T-cell (primary cell): ENCODE data around the gene EPB41L1. TPM values are rescaled to one million over a fixed set of nuclear protein-coding genes. Genes with fewer than 3 reads are reported as not detected.

ENCODE experiments used
- ATAC-seq, 4 experiments: fragments of 200-7000 bp in 3 of 4; fragments of 150-1000 bp in 1 of 4; cut with Tn5 transposase; replicated peaks in 1 of 4; 1 replicate in 3 of 4; 2 replicates in 1 of 4; pipeline ENCODE4 v1.10.0; 2021; ENCODE audit warnings: moderate library complexity in 3 of 4, mild to moderate bottlenecking in 2 of 4, moderate number of reproducible peaks in 1 of 4
- CTCF ChIA-PET, 2 donors: fragments of 300-600 bp; sonication (Branson Sonifier 250); formaldehyde crosslinking; loops; one replicate each; lab custom pipeline; 2022; ENCODE audit warnings: antibody characterized with exemption in 2 of 2; lab: Charles Lee
- POLR2A ChIA-PET, 2 donors: fragments of 300-600 bp; sonication (Branson Sonifier 250); formaldehyde crosslinking; loops; one replicate each; lab custom pipeline; 2022; ENCODE audit warnings: antibody characterized with exemption in 2 of 2; lab: Charles Lee
- DNase-seq, 35 experiments: peaks; one replicate each; pipeline versions ENCODE4 v3.0.0 to v3.0.0-alpha.2; 2013 to 2023
- H3K27ac ChIP-seq: one replicate; pipeline ENCODE4 v1.5.1; 2013; ENCODE audit warnings: low read length
- H3K27me3 ChIP-seq, 2 experiments: replicated peaks in 1 of 2; 1 replicate in 1 of 2; 2 replicates in 1 of 2; pipeline versions ENCODE4 v1.6.1 to v1.7.0; 2013; ENCODE audit warnings: low read length in 1 of 2, mixed read lengths in 1 of 2; ENCODE audit not compliant: control insufficient read depth in 2 of 2, insufficient read depth in 2 of 2; ENCODE audit errors: extremely low read depth in 1 of 2
- H3K36me3 ChIP-seq, 2 donors: 1 replicate in 1 of 2; 2 replicates in 1 of 2; pipeline versions ENCODE4 v1.6.1 to v1.7.0; 2013; ENCODE audit warnings: low read length in 1 of 2; ENCODE audit not compliant: control insufficient read depth in 2 of 2, insufficient read depth in 1 of 2; ENCODE audit errors: extremely low read depth in 1 of 2
- H3K4me1 ChIP-seq, 2 experiments: 1 replicate in 1 of 2; 2 replicates in 1 of 2; pipeline versions ENCODE4 v1.6.1 to v1.7.0; 2013; ENCODE audit warnings: low read length in 2 of 2, mixed read lengths in 1 of 2; ENCODE audit not compliant: insufficient read depth in 2 of 2, control insufficient read depth in 1 of 2; ENCODE audit errors: extremely low read depth in 1 of 2
- H3K4me3 ChIP-seq, 2 donors: 1 replicate in 1 of 2; 2 replicates in 1 of 2; pipeline versions ENCODE4 v1.5.1 to v1.7.0; 2013; ENCODE audit warnings: mild to moderate bottlenecking in 2 of 2, low read length in 1 of 2, moderate library complexity in 1 of 2; ENCODE audit not compliant: control insufficient read depth in 1 of 2; ENCODE audit errors: extremely low read depth in 1 of 2
- H3K9me3 ChIP-seq: 2 replicates; pipeline ENCODE4 v1.7.0; 2013
- H3K27ac Mint-ChIP-seq, 2 donors: one replicate each; pipeline ENCODE4 v1.8.0; 2020 to 2021; ENCODE audit warnings: mild to moderate bottlenecking in 2 of 2, mixed read lengths in 2 of 2
- H3K27me3 Mint-ChIP-seq, 2 donors: one replicate each; pipeline ENCODE4 v1.8.0; 2021 to 2022; ENCODE audit warnings: mixed read lengths in 2 of 2
- H3K36me3 Mint-ChIP-seq: one replicate; pipeline ENCODE4 v1.8.0; 2021; ENCODE audit warnings: mixed read lengths
- H3K4me1 Mint-ChIP-seq, 3 donors: one replicate each; pipeline ENCODE4 v1.8.0; 2020 to 2022; ENCODE audit warnings: mixed read lengths in 3 of 3, mild to moderate bottlenecking in 1 of 3
- H3K4me3 Mint-ChIP-seq, 3 donors: one replicate each; pipeline ENCODE4 v1.8.0; 2020 to 2022; ENCODE audit warnings: mild to moderate bottlenecking in 3 of 3, mixed read lengths in 3 of 3, moderate library complexity in 3 of 3
- H3K9me3 Mint-ChIP-seq, 3 donors: one replicate each; pipeline ENCODE4 v1.8.0; 2020 to 2022; ENCODE audit warnings: mixed read lengths in 3 of 3
- WGBS: methylation state at CpG from one replicate; pipeline ENCODE4 v1.1.5; 2013; ENCODE audit warnings: missing lambda C conversion rate; ENCODE audit not compliant: insufficient coverage; 5-methylcytosine and 5-hydroxymethylcytosine counted together
- total RNA-seq, 35 experiments: library from RNA in 6 of 35; stranded (reverse) in 6 of 35; fragments of 120-200 nt in 1 of 35; gene quantifications; one replicate each; pipeline versions ENCODE4 v1.2.1 to v1.2.4 and lab custom pipeline; 2013 to 2026

The EPB41L1 gene
- total RNA-seq, 5 donors from 2014 or later (not counting 1 experiment from before 2014, with no cell fraction given): 0.19 to 2.0 (median 0.82) TPM

DNA sequence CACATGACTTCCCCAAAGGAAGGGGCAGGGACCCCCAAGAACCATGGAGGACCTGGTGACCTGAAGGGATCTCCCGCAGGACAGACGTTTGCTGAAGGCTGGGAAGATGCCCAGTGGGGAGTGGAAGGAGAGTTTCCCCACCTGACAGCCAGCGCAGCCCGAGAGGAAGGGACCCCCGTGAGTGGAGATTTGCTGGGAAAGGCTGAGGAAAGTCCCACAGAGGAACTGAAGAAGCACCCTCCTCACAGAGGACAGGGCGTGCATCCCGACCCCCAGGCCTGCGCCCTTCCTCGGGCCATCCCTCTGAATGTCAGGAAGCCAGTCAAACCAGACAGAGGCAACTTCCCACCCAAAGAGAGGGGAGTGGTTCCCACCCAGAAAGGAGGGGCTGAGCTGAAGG lies 52.1 kb downstream of the EPB41L1 start:
- H3K27ac ChIP-seq: no peak overlapping the region
- DNase-seq (no peak), ATAC-seq (no peak)
- WGBS: no CpG with 5 or more reads among the region's 9 CpGs
- peaks cover 4 to 6% (median 5%) of the 10 kb centered on the region in 3 donors for H3K4me1 Mint-ChIP-seq
- ChIA-PET CTCF (interaction anchor here (0.6 to 0.8 kb wide), 4 partner anchors 42 to 1567 kb away, joined by 3 to 5 read pairs (median 4); no protein-coding TSS in a partner anchor), POLR2A (no interaction called here)
- H3K27me3 Mint-ChIP-seq: peaks cover 8 to 15% of the 10 kb centered on the region in 2 donors
- H3K4me1 ChIP-seq: peaks cover 0 to 6% of the 10 kb centered on the region in 2 experiments
- H3K36me3 ChIP-seq: no peaks in the 10 kb centered on the region
- no peak overlapping the region for H3K27ac Mint-ChIP-seq
- no peak overlapping the region for H3K4me3 Mint-ChIP-seq
- no peaks in the 10 kb centered on the region for H3K36me3 Mint-ChIP-seq
- H3K27me3 ChIP-seq: peaks cover 0 to 39% of the 10 kb centered on the region in 2 experiments
- no peaks in the 10 kb centered on the region for H3K9me3 Mint-ChIP-seq
- no peak overlapping the region for H3K4me3 ChIP-seq
- no peaks in the 10 kb centered on the region for H3K9me3 ChIP-seq

DNA sequence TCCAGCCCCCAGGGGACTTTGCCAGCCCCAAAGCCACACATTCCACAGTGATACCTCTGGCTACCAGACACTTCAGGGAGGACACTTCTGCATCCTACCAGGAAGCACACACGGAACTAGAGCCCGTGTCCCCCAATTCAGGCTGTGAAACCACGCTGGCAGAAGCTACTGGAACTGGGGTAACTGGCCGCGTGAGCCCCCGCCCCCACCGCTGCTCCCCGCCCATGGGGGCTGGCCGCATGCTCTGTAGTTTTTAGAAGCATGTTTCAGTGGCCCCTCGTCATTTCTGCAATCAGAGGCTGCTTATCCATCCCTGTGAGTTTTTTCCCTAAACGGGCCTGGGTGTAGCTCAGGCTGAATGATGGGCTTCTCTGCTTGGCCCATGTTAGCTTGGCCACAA lies 53.1 kb downstream of the EPB41L1 start:
- no peak overlapping the region for H3K27ac ChIP-seq
- peaks cover 4 to 6% (median 5%) of the 10 kb centered on the region in 3 donors for H3K4me1 Mint-ChIP-seq
- H3K9me3 ChIP-seq: no peaks in the 10 kb centered on the region
- no peaks in the 10 kb centered on the region for H3K9me3 Mint-ChIP-seq
- CTCF ChIA-PET: no interaction called here
- peaks cover 9 to 15% of the 10 kb centered on the region in 2 donors for H3K27me3 Mint-ChIP-seq
- 76% methylated on average over 11 of the region's 11 CpGs for WGBS
- no peaks in the 10 kb centered on the region for H3K36me3 ChIP-seq
- ATAC-seq (no peak), DNase-seq (no peak)
- H3K4me1 ChIP-seq: peaks cover 0 to 6% of the 10 kb centered on the region in 2 experiments
- peaks cover 0 to 40% of the 10 kb centered on the region in 2 experiments for H3K27me3 ChIP-seq
- H3K4me3 ChIP-seq: no peak overlapping the region
- no peaks in the 10 kb centered on the region for H3K36me3 Mint-ChIP-seq
- H3K27ac Mint-ChIP-seq: no peak overlapping the region
- no peak overlapping the region for H3K4me3 Mint-ChIP-seq
- POLR2A ChIA-PET: no interaction called here

DNA sequence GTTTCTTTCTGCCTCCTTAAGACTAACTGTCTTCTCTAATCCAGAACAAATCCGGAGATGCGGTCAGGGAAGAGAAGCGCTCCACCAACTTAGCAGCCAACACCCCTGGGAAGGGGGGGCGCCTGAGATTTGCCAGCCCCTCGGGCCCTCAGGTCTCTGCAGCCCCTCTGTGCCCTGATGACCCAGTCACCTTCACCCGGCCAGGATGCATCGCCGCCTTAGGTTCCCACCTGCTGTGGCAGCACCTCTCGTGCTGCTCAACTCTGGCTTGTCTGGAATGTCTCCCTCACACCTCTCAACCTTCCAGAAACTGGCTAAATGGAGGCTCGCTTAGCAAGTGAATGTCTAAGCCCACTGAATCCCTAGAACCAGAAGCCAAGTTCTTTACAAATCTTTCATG lies 53.7 kb downstream of the EPB41L1 start:
- DNase-seq (no peak), ATAC-seq (no peak)
- ChIA-PET CTCF (no interaction called here), POLR2A (no interaction called here)
- Mint-ChIP-seq H3K27me3 (peaks cover 9 to 11% of the 10 kb centered on the region in 2 donors), H3K27ac (no peak overlapping the region), H3K4me3 (no peak overlapping the region), H3K36me3 (no peaks in the 10 kb centered on the region), H3K4me1 (peaks cover 0 to 2% (median 0%) of the 10 kb centered on the region in 3 donors), H3K9me3 (no peaks in the 10 kb centered on the region)
- Histone ChIP-seq H3K27me3 (peaks cover 0 to 34% of the 10 kb centered on the region in 2 experiments), H3K4me3 (no peak overlapping the region), H3K27ac (no peak overlapping the region), H3K4me1 (no peaks in the 10 kb centered on the region), H3K9me3 (no peaks in the 10 kb centered on the region), H3K36me3 (no peaks in the 10 kb centered on the region)
- 78% methylated on average over 4 of the region's 10 CpGs for WGBS

DNA sequence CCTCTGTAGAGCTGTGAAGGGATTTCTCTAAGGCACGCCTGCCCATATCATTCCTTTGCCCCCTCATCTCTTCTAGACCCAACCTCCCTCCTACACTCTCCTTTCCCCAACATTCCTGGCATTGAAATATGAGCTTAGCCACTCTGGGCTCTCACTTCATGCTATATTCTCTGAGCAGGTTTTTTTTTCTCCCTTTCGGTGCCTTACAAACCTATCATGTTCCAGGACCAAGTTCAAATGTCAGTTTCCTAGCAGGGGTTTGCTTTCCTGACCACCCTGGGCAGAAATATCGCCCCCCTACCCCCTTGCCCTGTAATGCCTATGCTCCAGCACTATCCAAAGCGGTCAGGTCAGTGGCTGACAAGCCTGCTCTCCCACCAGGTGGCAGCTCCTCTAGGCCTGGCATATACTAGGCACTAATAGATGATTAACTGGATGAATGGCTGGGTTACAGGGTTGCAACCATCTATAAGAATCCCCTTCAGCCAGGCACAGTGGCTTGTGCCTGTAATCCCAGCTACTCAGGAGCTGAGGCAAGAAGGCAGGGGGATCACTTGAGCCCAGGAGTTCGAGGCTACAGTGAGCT lies 56.0 kb downstream of the EPB41L1 start:
- Mint-ChIP-seq H3K9me3 (no peaks in the 10 kb centered on the region), H3K4me3 (no peak overlapping the region), H3K27me3 (peaks cover 9 to 11% of the 10 kb centered on the region in 2 donors), H3K4me1 (no peaks in the 10 kb centered on the region), H3K27ac (no peak overlapping the region), H3K36me3 (no peaks in the 10 kb centered on the region)
- ATAC-seq (no peak), DNase-seq (no peak)
- Histone ChIP-seq H3K27ac (no peak overlapping the region), H3K36me3 (no peaks in the 10 kb centered on the region), H3K27me3 (peaks cover 0 to 34% of the 10 kb centered on the region in 2 experiments), H3K9me3 (no peaks in the 10 kb centered on the region), H3K4me3 (no peak overlapping the region), H3K4me1 (no peaks in the 10 kb centered on the region)
- ChIA-PET POLR2A (no interaction called here), CTCF (interaction anchor here in 1 of 2 donors (0.6 kb wide), 1 partner anchor 580 kb away, joined by 4 read pairs; no protein-coding TSS in a partner anchor)
- WGBS: 78% methylated on average over 4 of the region's 5 CpGs

DNA sequence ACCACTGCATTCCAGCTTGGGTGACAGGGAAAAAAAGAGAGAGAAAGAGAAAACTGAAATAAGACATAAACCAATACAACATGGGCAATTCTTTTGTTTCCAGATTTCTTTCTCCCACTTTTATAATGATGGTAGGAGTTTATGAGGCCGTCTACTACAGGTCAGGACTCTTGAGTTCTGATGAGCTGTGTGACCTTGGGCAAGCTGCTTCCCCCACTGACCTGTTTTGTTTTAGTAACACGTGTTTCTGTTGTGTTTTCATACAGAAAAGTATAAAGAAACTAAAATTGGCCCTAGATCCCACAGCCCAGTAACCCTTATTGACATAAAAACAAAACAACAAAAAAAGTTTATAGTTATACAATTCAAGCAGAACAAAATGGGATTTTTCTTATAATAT lies 58.8 kb downstream of the EPB41L1 start:
- H3K9me3 ChIP-seq: no peaks in the 10 kb centered on the region
- no peak overlapping the region for H3K4me3 ChIP-seq
- Mint-ChIP-seq H3K4me3 (no peak overlapping the region), H3K27me3 (peaks cover 9 to 11% of the 10 kb centered on the region in 2 donors), H3K36me3 (no peaks in the 10 kb centered on the region), H3K27ac (no peak overlapping the region), H3K4me1 (no peaks in the 10 kb centered on the region), H3K9me3 (no peaks in the 10 kb centered on the region)
- no peaks in the 10 kb centered on the region for H3K4me1 ChIP-seq
- ATAC-seq (no peak), DNase-seq (no peak)
- peaks cover 0 to 20% of the 10 kb centered on the region in 2 experiments for H3K27me3 ChIP-seq
- no peaks in the 10 kb centered on the region for H3K36me3 ChIP-seq
- ChIA-PET POLR2A (no interaction called here), CTCF (no interaction called here)
- H3K27ac ChIP-seq: no peak overlapping the region
- WGBS: no CpG with 5 or more reads among the region's 2 CpGs

DNA sequence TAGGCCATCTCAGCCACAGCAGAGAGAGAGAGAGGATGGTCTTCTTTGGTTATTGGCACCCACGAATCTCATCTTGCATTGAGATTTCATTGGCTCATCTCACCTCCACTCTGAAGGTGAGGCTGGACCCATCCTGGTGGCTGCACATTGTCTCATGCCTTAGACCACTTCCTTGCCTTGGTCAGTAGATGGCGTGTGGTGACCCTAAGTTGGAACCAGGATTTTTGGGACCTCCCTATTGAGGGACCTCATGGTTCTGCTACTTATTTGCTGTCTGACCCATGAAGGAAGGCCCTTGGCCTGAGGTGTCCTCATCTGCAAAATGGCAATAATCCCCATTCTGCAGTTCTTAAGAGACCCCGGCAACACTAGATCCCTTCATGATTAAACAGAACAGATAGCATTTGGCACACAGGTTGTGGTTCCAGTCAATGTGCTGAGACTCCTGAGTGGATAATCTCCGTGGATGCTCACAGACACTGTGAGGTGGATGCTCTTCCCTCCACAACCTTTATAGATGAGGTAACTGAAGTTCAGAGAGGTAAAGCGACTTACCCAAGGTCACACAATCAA lies 60.2 kb downstream of the EPB41L1 start:
- Histone ChIP-seq H3K27ac (no peak overlapping the region), H3K4me1 (no peaks in the 10 kb centered on the region), H3K36me3 (no peaks in the 10 kb centered on the region), H3K4me3 (no peak overlapping the region), H3K27me3 (peaks cover 0 to 20% of the 10 kb centered on the region in 2 experiments), H3K9me3 (no peaks in the 10 kb centered on the region)
- DNase-seq (peak in 2 of 35 experiments; percentile 5 to 41), ATAC-seq (peak in 2 of 4 experiments; percentile 27 to 40)
- Mint-ChIP-seq H3K9me3 (no peaks in the 10 kb centered on the region), H3K27me3 (peaks cover 4 to 9% of the 10 kb centered on the region in 2 donors), H3K4me3 (no peak overlapping the region), H3K36me3 (no peaks in the 10 kb centered on the region), H3K27ac (no peak overlapping the region), H3K4me1 (no peaks in the 10 kb centered on the region)
- 60% methylated on average over 2 of the region's 5 CpGs for WGBS
- ChIA-PET CTCF (no interaction called here), POLR2A (no interaction called here)
